WTC11 (cell line): ENCODE data around the gene NFYB. TPM values are rescaled to one million over a fixed set of nuclear protein-coding genes. Genes with fewer than 3 reads are reported as not detected.
A peak's percentile ranks its signal among the peaks of the same experiment; 100 is the strongest.

ENCODE experiments used
- ATAC-seq: fragments of 200-7000 bp; cut with Tn5 transposase; 2 replicates; pipeline ENCODE4 v1.10.0; 2021; ENCODE audit warnings: mild to moderate bottlenecking, moderate library complexity
- CTCF ChIA-PET: fragments of 300-600 bp; sonication (Branson Sonifier 250); formaldehyde crosslinking; loops from one replicate; lab custom pipeline; 2021; ENCODE audit warnings: antibody characterized with exemption; lab: Charles Lee
- POLR2A ChIA-PET: fragments of 350-600 bp; sonication (Branson Sonifier 250); formaldehyde crosslinking; loops from one replicate; lab custom pipeline; 2021; ENCODE audit warnings: antibody characterized with exemption; lab: Charles Lee
- DNase-seq: peaks from one replicate; pipeline ENCODE4 v3.0.0; 2021; ENCODE audit warnings: low spot score
- H3K27ac Mint-ChIP-seq: 2 replicates; pipeline ENCODE4 v1.8.0; 2021; ENCODE audit warnings: mixed read lengths
- H3K27me3 Mint-ChIP-seq: 2 replicates; pipeline ENCODE4 v1.8.0; 2021; ENCODE audit warnings: low read depth, mild to moderate bottlenecking, moderate library complexity, mixed read lengths
- H3K36me3 Mint-ChIP-seq: 2 replicates; pipeline ENCODE4 v1.8.0; 2021; ENCODE audit warnings: mixed read lengths
- H3K4me1 Mint-ChIP-seq: 2 replicates; pipeline ENCODE4 v1.8.0; 2022; ENCODE audit warnings: mixed read lengths
- H3K4me3 Mint-ChIP-seq: 2 replicates; pipeline ENCODE4 v1.8.0; 2021; ENCODE audit warnings: mild to moderate bottlenecking, moderate library complexity, mixed read lengths
- H3K9me3 Mint-ChIP-seq: 2 replicates; pipeline ENCODE4 v1.8.0; 2021; ENCODE audit warnings: mixed read lengths
- ATF1 ChIP-seq: sonication (generic); formaldehyde crosslinking; IDR thresholded peaks from 2 replicates; pipeline ENCODE4 v1.8.1; 2023; ENCODE audit warnings: mild to moderate bottlenecking, moderate library complexity, missing genetic modification reagents
- CBFB ChIP-seq: sonication (generic); formaldehyde crosslinking; IDR thresholded peaks from 2 replicates; pipeline ENCODE4 v1.8.1; 2022; ENCODE audit warnings: mild to moderate bottlenecking, low read depth, missing genetic modification reagents
- GRHL2 ChIP-seq: fragments of 250-450 bp; sonication (Bioruptor Pico); IDR thresholded peaks from 2 replicates; pipeline ENCODE4 v1.8.0; 2022; ENCODE audit warnings: mild to moderate bottlenecking, moderate library complexity; ENCODE audit not compliant: insufficient replicate concordance, severe bottlenecking
- IRF2 ChIP-seq: sonication (generic); formaldehyde crosslinking; IDR thresholded peaks from 2 replicates; pipeline ENCODE4 v1.8.0; 2022; ENCODE audit warnings: low read depth, missing genetic modification reagents, borderline replicate concordance
- NFE2L1 ChIP-seq: sonication (generic); formaldehyde crosslinking; IDR thresholded peaks from 2 replicates; pipeline ENCODE4 v1.8.1; 2023; ENCODE audit warnings: missing genetic modification reagents
- TCF7 ChIP-seq: sonication (generic); formaldehyde crosslinking; IDR thresholded peaks from 2 replicates; pipeline ENCODE4 v1.8.0; 2022; ENCODE audit warnings: mild to moderate bottlenecking, low read depth, missing genetic modification reagents, moderate library complexity
- ZBTB21 ChIP-seq: sonication (generic); formaldehyde crosslinking; IDR thresholded peaks from 2 replicates; pipeline ENCODE4 v1.8.1; 2023; ENCODE audit warnings: mild to moderate bottlenecking, missing genetic modification reagents, borderline replicate concordance
- ZNF232 ChIP-seq: sonication (generic); formaldehyde crosslinking; IDR thresholded peaks from 2 replicates; pipeline ENCODE4 v1.8.0; 2022; ENCODE audit warnings: mild to moderate bottlenecking, missing genetic modification reagents
- ZNF317 ChIP-seq: sonication (generic); formaldehyde crosslinking; IDR thresholded peaks from 2 replicates; pipeline ENCODE4 v1.8.1; 2023; ENCODE audit warnings: low read depth, mild to moderate bottlenecking, moderate library complexity, missing genetic modification reagents, borderline replicate concordance
- ZNF671 ChIP-seq: fragments of 250-450 bp; sonication (Bioruptor Pico); IDR thresholded peaks from 2 replicates; pipeline ENCODE4 v1.8.0; 2021; ENCODE audit warnings: mild to moderate bottlenecking
- total RNA-seq: library from RNA; stranded (reverse); gene quantifications from 3 replicates; pipeline ENCODE4 v1.2.3, GENCODE V29; 2021
- TF ChIP-seq, protein P1 (sequence below): sonication (generic); formaldehyde crosslinking; IDR thresholded peaks from 2 replicates; pipeline ENCODE4 v1.8.1; 2023; ENCODE audit warnings: mild to moderate bottlenecking, missing genetic modification reagents, borderline replicate concordance
- TF ChIP-seq, protein P2 (sequence below): sonication (generic); formaldehyde crosslinking; conservative IDR thresholded peaks from 2 replicates; pipeline ENCODE4 v1.8.1; 2022; ENCODE audit warnings: mild to moderate bottlenecking, missing genetic modification reagents
- TF ChIP-seq, protein P3 (sequence below): sonication (generic); formaldehyde crosslinking; IDR thresholded peaks from 2 replicates; pipeline ENCODE4 v1.8.0; 2022; ENCODE audit warnings: mild to moderate bottlenecking, missing genetic modification reagents
- TF ChIP-seq, protein P4 (sequence below): sonication (generic); formaldehyde crosslinking; IDR thresholded peaks from 2 replicates; pipeline ENCODE4 v1.8.1; 2023; ENCODE audit warnings: mild to moderate bottlenecking, missing genetic modification reagents, moderate library complexity

The NFYB gene
- total RNA-seq, 1 experiment from 2014 or later: 33.0 TPM

GRCh38 chr12:104137902-104138796, at the start of gene NFYB (continued):
- TF ChIP-seq, protein P1, sequence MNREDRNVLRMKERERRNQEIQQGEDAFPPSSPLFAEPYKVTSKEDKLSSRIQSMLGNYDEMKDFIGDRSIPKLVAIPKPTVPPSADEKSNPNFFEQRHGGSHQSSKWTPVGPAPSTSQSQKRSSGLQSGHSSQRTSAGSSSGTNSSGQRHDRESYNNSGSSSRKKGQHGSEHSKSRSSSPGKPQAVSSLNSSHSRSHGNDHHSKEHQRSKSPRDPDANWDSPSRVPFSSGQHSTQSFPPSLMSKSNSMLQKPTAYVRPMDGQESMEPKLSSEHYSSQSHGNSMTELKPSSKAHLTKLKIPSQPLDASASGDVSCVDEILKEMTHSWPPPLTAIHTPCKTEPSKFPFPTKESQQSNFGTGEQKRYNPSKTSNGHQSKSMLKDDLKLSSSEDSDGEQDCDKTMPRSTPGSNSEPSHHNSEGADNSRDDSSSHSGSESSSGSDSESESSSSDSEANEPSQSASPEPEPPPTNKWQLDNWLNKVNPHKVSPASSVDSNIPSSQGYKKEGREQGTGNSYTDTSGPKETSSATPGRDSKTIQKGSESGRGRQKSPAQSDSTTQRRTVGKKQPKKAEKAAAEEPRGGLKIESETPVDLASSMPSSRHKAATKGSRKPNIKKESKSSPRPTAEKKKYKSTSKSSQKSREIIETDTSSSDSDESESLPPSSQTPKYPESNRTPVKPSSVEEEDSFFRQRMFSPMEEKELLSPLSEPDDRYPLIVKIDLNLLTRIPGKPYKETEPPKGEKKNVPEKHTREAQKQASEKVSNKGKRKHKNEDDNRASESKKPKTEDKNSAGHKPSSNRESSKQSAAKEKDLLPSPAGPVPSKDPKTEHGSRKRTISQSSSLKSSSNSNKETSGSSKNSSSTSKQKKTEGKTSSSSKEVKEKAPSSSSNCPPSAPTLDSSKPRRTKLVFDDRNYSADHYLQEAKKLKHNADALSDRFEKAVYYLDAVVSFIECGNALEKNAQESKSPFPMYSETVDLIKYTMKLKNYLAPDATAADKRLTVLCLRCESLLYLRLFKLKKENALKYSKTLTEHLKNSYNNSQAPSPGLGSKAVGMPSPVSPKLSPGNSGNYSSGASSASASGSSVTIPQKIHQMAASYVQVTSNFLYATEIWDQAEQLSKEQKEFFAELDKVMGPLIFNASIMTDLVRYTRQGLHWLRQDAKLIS (CRISPR knock-in tag): no peak
- TF ChIP-seq ATF1 (no peak; the same call in 1 of the 2 replicates), ZBTB21 (CRISPR knock-in tag) (no peak), NFE2L1 (CRISPR knock-in tag) (peak; percentile 32; the same call in 1 of the 2 replicates), CBFB (CRISPR knock-in tag) (peak; percentile 13; the same call in 1 of the 2 replicates)
- TF ChIP-seq, protein P2, sequence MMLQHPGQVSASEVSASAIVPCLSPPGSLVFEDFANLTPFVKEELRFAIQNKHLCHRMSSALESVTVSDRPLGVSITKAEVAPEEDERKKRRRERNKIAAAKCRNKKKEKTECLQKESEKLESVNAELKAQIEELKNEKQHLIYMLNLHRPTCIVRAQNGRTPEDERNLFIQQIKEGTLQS (CRISPR knock-in tag): no peak
- TF ChIP-seq, protein P3, sequence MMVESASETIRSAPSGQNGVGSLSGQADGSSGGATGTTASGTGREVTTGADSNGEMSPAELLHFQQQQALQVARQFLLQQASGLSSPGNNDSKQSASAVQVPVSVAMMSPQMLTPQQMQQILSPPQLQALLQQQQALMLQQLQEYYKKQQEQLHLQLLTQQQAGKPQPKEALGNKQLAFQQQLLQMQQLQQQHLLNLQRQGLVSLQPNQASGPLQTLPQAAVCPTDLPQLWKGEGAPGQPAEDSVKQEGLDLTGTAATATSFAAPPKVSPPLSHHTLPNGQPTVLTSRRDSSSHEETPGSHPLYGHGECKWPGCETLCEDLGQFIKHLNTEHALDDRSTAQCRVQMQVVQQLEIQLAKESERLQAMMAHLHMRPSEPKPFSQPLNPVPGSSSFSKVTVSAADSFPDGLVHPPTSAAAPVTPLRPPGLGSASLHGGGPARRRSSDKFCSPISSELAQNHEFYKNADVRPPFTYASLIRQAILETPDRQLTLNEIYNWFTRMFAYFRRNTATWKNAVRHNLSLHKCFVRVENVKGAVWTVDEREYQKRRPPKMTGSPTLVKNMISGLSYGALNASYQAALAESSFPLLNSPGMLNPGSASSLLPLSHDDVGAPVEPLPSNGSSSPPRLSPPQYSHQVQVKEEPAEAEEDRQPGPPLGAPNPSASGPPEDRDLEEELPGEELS (CRISPR knock-in tag): peak; percentile 2; the same call in 1 of the 2 replicates

DNA sequence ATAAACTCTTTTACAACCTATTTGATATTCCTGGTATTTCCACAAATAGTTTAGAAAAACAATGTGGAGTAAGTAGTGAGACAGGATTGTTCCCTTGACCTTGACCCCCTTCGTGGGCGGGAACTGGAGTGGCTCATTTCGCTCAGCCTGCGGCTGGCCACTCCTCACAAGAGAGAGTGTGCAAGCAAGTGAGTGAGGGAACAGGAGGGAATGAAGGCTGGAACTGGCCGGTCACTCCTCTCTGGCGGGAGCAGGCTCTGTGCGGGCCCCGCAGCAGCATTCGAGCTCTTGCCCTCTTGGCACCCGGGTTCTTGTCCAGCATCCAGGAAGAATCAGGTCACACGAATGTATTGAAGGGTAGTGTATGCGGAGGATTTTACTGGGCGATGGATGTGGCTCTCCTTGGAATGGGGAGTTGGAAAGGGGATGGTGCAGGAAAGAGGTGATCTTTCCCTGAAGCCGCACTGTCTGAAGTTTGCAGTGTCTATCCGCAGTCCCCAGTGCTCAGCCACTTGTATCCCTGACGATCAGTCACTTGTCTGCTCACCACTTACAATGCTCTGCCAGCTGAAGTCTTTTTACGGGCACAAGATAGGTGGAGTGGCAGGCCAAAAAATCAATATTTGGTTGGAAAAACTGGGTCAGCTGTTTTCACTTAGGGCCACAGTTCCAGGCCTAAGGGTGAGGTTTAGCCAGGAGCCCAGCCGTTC, 49.6 kb upstream of the NFYB start:
- ChIA-PET CTCF (interaction anchor here (0.9 kb wide), 1 partner anchor 194 kb away, joined by 3 read pairs; no protein-coding TSS in a partner anchor), POLR2A (no interaction called here)
- DNase-seq (no peak), ATAC-seq (no peak)
- Mint-ChIP-seq H3K4me3 (no peak overlapping the region), H3K4me1 (no peaks in the 10 kb centered on the region), H3K27me3 (no peaks in the 10 kb centered on the region), H3K36me3 (peaks cover 15% of the 10 kb centered on the region), H3K27ac (no peak overlapping the region), H3K9me3 (peaks cover 19% of the 10 kb centered on the region)
- TF ChIP-seq TCF7 (CRISPR knock-in tag): no peak
- no peak for TF ChIP-seq IRF2
- no peak for TF ChIP-seq ZNF671 (CRISPR knock-in tag)
- TF ChIP-seq ZNF232: no peak
- TF ChIP-seq ZNF317: no peak
- TF ChIP-seq, protein P4, sequence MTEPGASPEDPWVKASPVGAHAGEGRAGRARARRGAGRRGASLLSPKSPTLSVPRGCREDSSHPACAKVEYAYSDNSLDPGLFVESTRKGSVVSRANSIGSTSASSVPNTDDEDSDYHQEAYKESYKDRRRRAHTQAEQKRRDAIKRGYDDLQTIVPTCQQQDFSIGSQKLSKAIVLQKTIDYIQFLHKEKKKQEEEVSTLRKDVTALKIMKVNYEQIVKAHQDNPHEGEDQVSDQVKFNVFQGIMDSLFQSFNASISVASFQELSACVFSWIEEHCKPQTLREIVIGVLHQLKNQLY: no peak

DNA sequence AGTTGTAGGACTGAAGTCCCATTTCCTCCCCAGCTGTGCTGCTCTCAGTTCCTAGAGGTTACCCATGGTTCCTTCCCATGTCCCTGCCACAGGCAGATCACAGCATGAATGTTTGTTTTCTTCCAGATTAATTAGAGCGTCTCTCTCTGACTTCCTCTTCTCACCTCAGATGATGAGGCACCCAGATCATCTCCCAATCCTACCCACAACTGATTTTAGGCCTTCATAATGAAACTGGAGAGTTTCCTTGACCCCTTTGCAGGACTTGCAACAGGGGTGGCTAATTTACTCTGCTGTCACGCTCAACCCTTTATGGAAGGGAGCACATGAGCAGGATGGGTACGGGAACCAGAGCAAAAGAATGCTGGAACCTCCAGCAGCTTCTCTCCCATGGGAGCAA, 45.4 kb upstream of the NFYB start:
- Mint-ChIP-seq H3K36me3 (peaks cover 15% of the 10 kb centered on the region), H3K27ac (no peak overlapping the region; the same call in 1 of the 2 replicates), H3K4me1 (no peaks in the 10 kb centered on the region), H3K27me3 (no peaks in the 10 kb centered on the region; the same call in 1 of the 2 replicates), H3K9me3 (peaks cover 25% of the 10 kb centered on the region), H3K4me3 (no peak overlapping the region)
- TF ChIP-seq GRHL2 (CRISPR knock-in tag): no peak
- TF ChIP-seq, protein P3 (CRISPR knock-in tag): no peak
- ATAC-seq (no peak), DNase-seq (no peak)
- ChIA-PET CTCF (no interaction called here), POLR2A (no interaction called here)
